Mucosa of descending colon (tissue), 3 donors: Measurements from ENCODE around the gene CTAGE1. TPM values are rescaled to one million over a fixed set of nuclear protein-coding genes. Genes with fewer than 3 reads are reported as not detected.

Experiments used
- ATAC-seq: fragments of 200-7000 bp; cut with Tn5 transposase; one replicate; pipeline ENCODE4 v1.9.1; 2020; ENCODE audit warnings: mild to moderate bottlenecking, moderate library complexity
- DNase-seq, 3 donors: peaks; one replicate each; pipeline ENCODE4 v3.0.0-alpha.2; 2020
- H3K36me3 ChIP-seq: fragments of 200-600 bp; one replicate; pipeline ENCODE4 v1.8.0; 2021; ENCODE audit warnings: low read depth, mild to moderate bottlenecking
- H3K4me1 ChIP-seq: fragments of 200-600 bp; one replicate; pipeline ENCODE4 v1.8.0; 2021; ENCODE audit warnings: low read depth, mild to moderate bottlenecking
- H3K4me3 ChIP-seq: fragments of 200-600 bp; one replicate; pipeline ENCODE4 v1.8.0; 2021; ENCODE audit warnings: mild to moderate bottlenecking
- H3K9me3 ChIP-seq: fragments of 200-600 bp; one replicate; pipeline ENCODE4 v1.8.0; 2021; ENCODE audit warnings: mild to moderate bottlenecking
- intact Hi-C, 2 donors: fragments of 100-400 bp; cut with DNase I in 1 of 2; cut with micrococcal nuclease in 1 of 2; formaldehyde crosslinking; loops; one replicate each; pipeline versions ENCODE4 v1.11.0 to v1.11.1; 2022; cut with DNase I, micrococcal nuclease
- total RNA-seq, 3 donors: library from RNA; stranded (reverse); fragmentation: NEBNext Ultra II Directional in 2 of 3; extraction: Animal tissue kit (Norgen Biotek cat#: 25700) in 2 of 3; gene quantifications; one replicate each; pipeline versions ENCODE4 v1.2.1 to v1.2.4, GENCODE V29; 2021 to 2023
- TF ChIP-seq, protein P1 (sequence below): fragments of 200-600 bp; IDR thresholded peaks from one replicate; pipeline ENCODE4 v1.8.0; 2022; ENCODE audit warnings: antibody characterized with exemption, mild to moderate bottlenecking
- donor health status: DM: no; HTN: no; CAD: no; lungs with moderate emphysema.
- donor health status: DM: no; HTN: no; CAD: no.
- donor health status: DM: no; HTN: yes; CAD: no.

The CTAGE1 gene
- total RNA-seq, 3 donors from 2014 or later = not detected

DNA sequence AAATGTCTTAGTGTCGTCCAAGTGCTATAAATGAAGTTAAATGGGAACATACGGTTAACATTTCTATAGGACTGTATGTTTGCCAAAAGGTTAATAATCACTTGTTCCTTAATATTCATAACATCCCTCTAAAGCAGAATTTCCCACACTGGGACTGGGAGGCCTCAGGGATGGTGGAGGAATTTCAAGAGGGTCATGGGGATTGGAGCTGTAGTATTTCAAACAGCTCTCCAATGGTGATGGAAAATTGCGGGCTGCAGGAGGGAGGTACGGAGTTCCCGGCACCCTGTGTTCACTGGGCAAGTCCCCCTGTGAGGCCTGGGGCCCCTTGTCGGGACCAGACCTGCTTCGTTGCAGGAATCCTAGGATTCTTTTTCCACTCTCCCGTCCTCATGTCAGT lies 39.8 kb upstream of the CTAGE1 start:
- H3K4me3 ChIP-seq = no peak overlapping the region
- ATAC-seq (no peak), DNase-seq (no peak)
- TF ChIP-seq, protein P1, sequence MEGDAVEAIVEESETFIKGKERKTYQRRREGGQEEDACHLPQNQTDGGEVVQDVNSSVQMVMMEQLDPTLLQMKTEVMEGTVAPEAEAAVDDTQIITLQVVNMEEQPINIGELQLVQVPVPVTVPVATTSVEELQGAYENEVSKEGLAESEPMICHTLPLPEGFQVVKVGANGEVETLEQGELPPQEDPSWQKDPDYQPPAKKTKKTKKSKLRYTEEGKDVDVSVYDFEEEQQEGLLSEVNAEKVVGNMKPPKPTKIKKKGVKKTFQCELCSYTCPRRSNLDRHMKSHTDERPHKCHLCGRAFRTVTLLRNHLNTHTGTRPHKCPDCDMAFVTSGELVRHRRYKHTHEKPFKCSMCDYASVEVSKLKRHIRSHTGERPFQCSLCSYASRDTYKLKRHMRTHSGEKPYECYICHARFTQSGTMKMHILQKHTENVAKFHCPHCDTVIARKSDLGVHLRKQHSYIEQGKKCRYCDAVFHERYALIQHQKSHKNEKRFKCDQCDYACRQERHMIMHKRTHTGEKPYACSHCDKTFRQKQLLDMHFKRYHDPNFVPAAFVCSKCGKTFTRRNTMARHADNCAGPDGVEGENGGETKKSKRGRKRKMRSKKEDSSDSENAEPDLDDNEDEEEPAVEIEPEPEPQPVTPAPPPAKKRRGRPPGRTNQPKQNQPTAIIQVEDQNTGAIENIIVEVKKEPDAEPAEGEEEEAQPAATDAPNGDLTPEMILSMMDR = no peak
- no peaks in the 10 kb centered on the region for H3K9me3 ChIP-seq
- H3K4me1 ChIP-seq = peaks cover 2% of the 10 kb centered on the region
- no peaks in the 10 kb centered on the region for H3K36me3 ChIP-seq
- intact Hi-C loops = no loop called here

DNA sequence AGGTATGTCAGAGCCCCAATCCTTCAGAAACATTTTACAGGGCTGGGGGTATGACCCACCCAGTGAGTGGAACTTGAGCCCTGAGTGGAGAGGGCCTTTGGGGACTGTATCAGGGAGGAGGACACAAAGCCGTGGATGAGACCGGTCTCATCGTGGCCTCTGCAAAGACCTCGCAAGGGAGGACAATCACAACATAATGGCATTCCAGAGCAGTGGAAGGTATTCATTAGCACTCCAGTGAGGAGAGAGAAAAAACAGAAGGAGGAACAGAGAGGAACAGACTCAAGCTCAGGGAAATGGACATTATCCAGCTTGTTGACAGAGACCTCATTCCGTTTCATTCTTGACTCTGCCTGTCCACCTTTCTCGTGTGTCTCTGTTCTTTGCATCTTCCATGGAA lies 38.8 kb upstream of the CTAGE1 start:
- no peak for ATAC-seq
- H3K4me3 ChIP-seq = no peak overlapping the region
- TF ChIP-seq, protein P1 = no peak
- DNase-seq = no peak
- intact Hi-C loops = no loop called here
- no peaks in the 10 kb centered on the region for H3K9me3 ChIP-seq
- no peaks in the 10 kb centered on the region for H3K36me3 ChIP-seq
- peaks cover 2% of the 10 kb centered on the region for H3K4me1 ChIP-seq

DNA sequence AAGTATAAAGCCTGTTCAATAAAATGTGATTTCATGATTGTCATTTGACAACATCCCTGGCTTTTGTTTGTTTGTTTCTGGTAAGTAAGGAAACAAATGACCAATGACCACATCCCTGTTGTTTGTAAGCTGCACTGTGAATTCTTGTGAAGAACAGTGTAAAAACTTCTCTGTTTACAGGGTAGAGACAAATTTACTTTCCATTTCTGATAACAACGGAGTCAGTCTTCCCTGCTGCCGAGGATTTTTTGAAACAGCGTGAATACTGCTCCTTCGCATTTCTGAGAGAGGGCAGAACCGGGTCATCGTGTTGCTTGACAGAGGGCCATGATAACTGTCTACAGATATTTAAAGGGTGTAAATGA lies 38.4 kb upstream of the CTAGE1 start:
- DNase-seq (no peak), ATAC-seq (no peak)
- intact Hi-C loops = no loop called here
- Histone ChIP-seq H3K4me3 (no peak overlapping the region), H3K4me1 (peaks cover 2% of the 10 kb centered on the region), H3K36me3 (no peaks in the 10 kb centered on the region), H3K9me3 (no peaks in the 10 kb centered on the region)
- TF ChIP-seq, protein P1 = no peak

DNA sequence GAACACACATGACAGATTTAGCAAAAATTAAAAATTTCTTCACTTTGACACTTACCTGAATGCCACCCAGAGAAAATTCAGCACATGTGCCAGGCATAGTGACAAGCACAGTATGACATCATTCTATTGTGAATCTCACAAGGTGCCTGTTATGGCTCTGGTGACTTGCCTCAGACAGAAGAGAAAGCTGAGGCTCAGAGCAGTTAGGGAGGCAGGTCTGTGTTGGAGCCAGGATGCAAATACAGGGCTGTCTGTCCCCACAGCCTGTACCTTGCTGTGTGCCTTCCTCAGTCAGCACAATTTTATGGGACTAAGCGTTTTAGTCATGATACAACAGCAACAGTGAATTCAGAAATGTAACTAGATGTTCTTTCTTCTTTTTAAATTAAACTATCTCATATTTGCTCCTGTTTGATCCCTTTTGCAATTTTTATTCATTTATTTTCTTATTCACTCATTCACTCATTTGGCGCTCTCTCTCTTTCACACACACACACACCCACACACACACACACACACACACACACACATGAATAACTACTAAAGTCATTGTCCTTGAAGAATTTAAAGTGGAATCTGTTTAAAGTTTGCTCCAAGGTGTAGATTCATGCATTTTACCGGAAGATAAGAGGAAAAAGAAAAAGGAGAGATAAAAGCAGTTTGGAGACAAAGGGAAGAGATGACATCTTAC lies 37.9 kb upstream of the CTAGE1 start:
- H3K4me3 ChIP-seq = no peak overlapping the region
- H3K4me1 ChIP-seq = peaks cover 2% of the 10 kb centered on the region
- no peak for DNase-seq
- TF ChIP-seq, protein P1 = no peak
- ATAC-seq = peak; percentile 12
- H3K36me3 ChIP-seq = no peaks in the 10 kb centered on the region
- intact Hi-C loops = no loop called here
- H3K9me3 ChIP-seq = no peaks in the 10 kb centered on the region

DNA sequence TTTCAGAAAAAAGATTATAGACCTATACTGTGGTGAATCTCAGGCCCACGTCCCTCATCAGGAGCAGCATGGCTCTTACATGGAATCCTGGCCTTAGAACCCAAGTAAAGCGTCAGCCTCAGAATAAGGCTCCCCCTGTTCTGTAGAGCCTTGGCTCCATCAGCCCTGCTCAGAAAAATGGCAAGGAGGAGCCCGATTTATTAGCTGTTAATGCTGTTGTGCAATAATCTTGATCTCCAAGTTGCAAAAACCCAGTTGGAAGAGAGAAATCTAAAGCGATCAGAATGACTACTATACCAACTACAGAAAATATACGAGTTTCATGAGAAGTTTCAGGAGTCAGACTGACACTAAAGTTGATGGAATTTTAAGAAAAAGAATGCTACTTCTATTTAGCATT lies 35.6 kb upstream of the CTAGE1 start:
- Histone ChIP-seq H3K4me1 (peaks cover 2% of the 10 kb centered on the region), H3K4me3 (no peak overlapping the region), H3K9me3 (peaks cover 14% of the 10 kb centered on the region), H3K36me3 (no peaks in the 10 kb centered on the region)
- DNase-seq (no peak), ATAC-seq (no peak)
- TF ChIP-seq, protein P1 = no peak
- intact Hi-C loops = no loop called here
